C4-2B (cell line): Measurements from ENCODE around the gene TF.

Experiments
- CTCF ChIP-seq: fragments of 450-650 bp; conservative IDR thresholded peaks from 2 replicates; pipeline ENCODE4 v1.5.1; 2017; ENCODE audit warnings: mild to moderate bottlenecking
- ZFX ChIP-seq: fragments of 450-650 bp; IDR thresholded peaks from 2 replicates; pipeline ENCODE4 v1.6.1; 2017

- TF ChIP-seq CTCF (no peak), ZFX (no peak)
These were observed 10.8 kb downstream of the TF start for GRCh38 chr3:133756716-133757694.
